Measurements from ENCODE around the gene DPRX.
"Not testable (repeated sequence)": the region's sequence is repeated elsewhere in the genome, so short reads cannot be mapped to it uniquely, and the experiment has no call there.

DPRX gene

DNA sequence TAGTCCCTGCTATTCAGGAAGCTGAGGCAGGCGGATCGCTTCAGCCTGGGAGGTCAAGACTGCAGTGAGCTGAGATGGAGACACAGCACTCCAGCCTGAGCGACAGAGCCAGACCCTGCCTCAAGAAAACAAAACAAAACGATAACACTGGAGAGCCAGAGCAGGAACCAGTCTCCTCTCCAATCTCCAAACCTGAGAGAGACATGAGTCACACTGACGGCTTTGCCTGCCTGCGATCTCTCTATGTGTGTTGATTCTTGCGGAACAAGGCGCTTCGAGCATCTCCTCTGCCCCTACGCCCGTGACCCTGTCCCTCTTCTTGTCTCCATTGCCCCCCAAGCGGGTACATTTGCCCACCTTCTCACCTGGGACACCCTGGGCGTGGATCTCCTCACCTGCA is 15.6 kb downstream of the DPRX start:
- no peak for DNase-seq

GRCh38 chr19:53647792-53648191 is 16.0 kb downstream of the DPRX start:
- no peak for DNase-seq

- DNase-seq = no peak
Measured at GRCh38 chr19:53649746-53650593, 18.2 kb downstream of the DPRX start.

- no peak for DNase-seq
Measured at GRCh38 chr19:53652476-53652875, 20.7 kb downstream of the DPRX start.

- no peak for DNase-seq
Measured at GRCh38 chr19:53655042-53655665, 23.4 kb downstream of the DPRX start.

- no peak for DNase-seq
Measured at GRCh38 chr19:53657330-53657729, 25.5 kb downstream of the DPRX start.

- no peak for DNase-seq
Measured at GRCh38 chr19:53657778-53658177, 26.0 kb downstream of the DPRX start.

DNA sequence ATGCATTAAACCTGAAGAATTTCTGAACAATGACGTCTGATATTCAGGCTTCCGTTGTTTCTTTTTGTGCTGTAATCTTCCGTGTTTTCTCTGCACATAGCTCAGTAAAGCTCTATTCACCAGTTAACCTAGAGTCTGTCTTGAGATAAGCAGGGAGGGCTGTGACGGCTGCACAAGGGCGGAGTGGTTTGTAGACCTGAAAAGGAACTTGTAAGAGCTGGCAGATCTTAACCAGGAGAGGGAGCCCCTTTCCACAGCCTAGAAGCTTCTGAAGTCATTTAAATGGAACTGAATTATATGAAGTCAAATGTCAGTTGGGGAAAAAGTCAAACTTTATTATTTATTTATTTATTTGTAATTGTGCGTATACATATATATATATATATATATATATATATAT is 27.5 kb downstream of the DPRX start:
- DNase-seq = no peak

DNA sequence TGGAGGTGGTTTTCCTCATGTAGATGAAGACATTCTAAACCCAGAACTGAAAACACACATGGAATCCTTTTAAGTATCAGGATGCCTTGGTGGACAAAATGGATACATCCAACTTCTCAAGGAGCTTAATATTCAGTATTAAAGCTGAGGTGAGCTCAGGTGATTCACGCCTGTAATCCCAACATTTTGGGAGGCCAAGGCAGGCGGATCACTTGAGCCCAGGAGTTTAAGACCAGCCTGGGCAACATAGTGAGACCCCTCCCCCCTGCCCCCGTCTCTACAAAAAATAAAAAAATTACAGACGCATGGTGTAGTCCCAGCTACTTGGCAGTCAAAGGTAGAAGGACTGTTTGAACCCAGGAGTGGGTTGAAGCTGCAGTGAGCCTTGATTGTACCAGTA is 28.8 kb downstream of the DPRX start:
- no peak for DNase-seq

DNA sequence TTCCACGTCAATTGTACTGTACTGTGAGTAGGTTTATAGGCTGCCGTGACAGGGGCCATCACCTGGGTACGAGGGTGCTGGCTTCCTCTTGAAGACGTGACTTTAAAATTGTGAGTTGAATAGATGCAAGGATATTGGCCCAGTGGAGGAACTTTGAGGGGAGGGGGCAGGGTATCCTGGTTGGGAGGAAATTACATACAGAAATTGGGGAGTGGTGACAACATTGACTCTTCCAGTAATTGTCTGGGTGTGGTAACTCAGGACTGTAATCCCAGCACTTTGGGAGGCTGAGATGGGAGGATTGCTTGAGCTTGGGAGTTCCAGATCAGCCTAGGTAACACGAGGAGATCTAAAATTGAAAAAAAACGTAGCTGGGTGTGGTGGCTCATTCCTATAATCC is 30.4 kb downstream of the DPRX start:
- DNase-seq = no peak

GRCh38 chr19:53664152-53664551 is 32.4 kb downstream of the DPRX start:
- DNase-seq = no peak

GRCh38 chr19:53664760-53665159 is 33.0 kb downstream of the DPRX start:
- DNase-seq = no peak

- not testable (repeated sequence) for DNase-seq
Measured at GRCh38 chr19:53666331-53666730, 34.5 kb downstream of the DPRX start.

DNA sequence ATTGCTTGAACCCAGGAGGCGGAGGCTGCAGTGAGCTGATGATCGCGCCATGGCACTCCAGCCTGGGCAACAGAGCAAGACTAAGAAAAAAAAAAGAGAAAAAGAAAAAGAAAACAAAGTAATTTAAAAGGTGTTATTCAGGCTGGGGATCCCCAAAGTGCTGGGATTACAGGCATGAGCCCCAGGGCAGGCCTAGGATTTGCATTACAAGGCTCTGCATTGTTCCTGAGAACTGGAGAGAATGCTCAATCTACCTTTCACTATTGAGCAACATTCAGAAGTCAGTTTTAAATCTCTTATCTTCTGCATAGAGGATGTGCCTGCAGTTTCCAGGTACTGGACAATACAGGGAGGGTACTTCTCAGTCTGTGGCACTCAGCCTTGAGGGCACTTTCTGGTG is 37.0 kb downstream of the DPRX start:
- DNase-seq = not testable (repeated sequence)

GRCh38 chr19:53670345-53670744 is 38.5 kb downstream of the DPRX start:
- DNase-seq = no peak

GRCh38 chr19:53671663-53672062 is 39.9 kb downstream of the DPRX start:
- DNase-seq = no peak
